ENCODE results near the gene LRRC4B.

DNA sequence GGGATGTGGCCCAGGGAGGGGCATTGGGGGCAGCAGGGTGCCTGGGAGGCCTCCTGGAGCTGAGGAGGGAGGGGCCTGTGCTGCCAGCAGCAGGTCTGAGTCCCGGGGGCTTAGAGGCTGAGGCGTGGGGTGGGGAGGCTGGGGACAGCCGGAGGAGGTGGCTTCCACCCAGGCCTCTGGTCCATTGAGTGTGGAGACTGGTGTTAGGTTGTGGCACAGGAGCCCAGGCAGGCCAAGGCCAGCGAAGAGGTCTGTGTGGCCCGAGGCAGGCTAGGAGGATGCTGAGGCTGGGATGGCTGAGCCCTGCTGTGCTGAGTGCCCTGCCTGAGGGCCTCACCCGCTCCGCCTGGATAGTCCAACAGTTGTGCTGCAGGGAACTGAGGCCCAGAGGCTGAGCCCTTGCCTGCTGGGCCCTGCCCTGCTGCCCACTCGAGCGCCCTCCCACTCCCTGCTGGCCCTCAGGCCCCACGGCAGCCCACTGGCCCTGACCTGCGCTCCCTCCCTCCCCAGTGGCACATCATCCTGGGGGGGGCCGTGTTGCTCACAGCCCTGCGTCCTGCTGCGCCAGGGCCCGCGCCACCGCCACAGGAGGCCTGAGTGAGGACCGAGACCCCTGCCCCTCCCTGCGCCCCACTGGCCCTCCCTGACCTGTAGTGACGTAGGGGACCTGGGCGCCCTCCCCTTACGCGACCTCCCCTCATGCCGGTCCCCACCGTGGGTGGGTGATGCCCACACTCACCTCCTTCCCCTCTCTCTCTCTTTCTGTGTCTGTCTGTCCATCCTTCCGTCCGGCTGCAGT, 86.7 kb downstream of the LRRC4B start:
- TF ChIP-seq CTCF (IDR thresholded peaks at IDR 0.05), result no peak
- TF ChIP-seq POLR2A (IDR thresholded peaks at IDR 0.05), result no peak
